ENCODE results near the gene DCANP1.

- no peak for TF ChIP-seq ATF3 (IDR thresholded peaks at IDR 0.05)
- TF ChIP-seq ATF3 (CRISPR knock-in tag; conservative IDR thresholded peaks at IDR 0.05): no peak
- no peak for TF ChIP-seq PHF8 (IDR thresholded peaks at IDR 0.05; ENCODE audit: borderline replicate concordance, low read length)
- TF ChIP-seq PREB (CRISPR knock-in tag; IDR thresholded peaks at IDR 0.05): no peak
- TF ChIP-seq TCF7 (IDR thresholded peaks at IDR 0.05; ENCODE audit: borderline replicate concordance): no peak
These were observed 44.6 kb upstream of the DCANP1 start for GRCh38 chr5:135491552-135492318.
